ENCODE measurements around the gene NGLY1. TPM values are rescaled to one million over a fixed set of nuclear protein-coding genes. Genes with fewer than 3 reads are reported as not detected.

NGLY1 gene
- total and polyA plus RNA-seq, 2 donors from 2014 or later: 22.6 to 32.0 TPM

GRCh38 chr3:25690768-25691533 lies 92.3 kb downstream of the NGLY1 start:
- no peaks in the 10 kb centered on the region for H3K27me3 ChIP-seq (ENCODE audit: control insufficient read depth, insufficient read depth, low read length)
- no peak overlapping the region for H3K9ac ChIP-seq (ENCODE audit: low read length in 3 of 3)
- intact Hi-C loops (cut with DNase I): no loop called here
- no peak overlapping the region for H3K27ac ChIP-seq (ENCODE audit: low read depth in 2 of 2, low read length in 2 of 2)
- H3K36me3 ChIP-seq (ENCODE audit: control insufficient read depth in 2 of 3, insufficient read depth in 3 of 3, low read length in 3 of 3): no peaks in the 10 kb centered on the region
- TF ChIP-seq CTCF (IDR thresholded peaks at IDR 0.05; ENCODE audit: borderline replicate concordance, extremely low read depth, insufficient read depth): no peak
- no peaks in the 10 kb centered on the region for H3K9me3 ChIP-seq (ENCODE audit: control insufficient read depth in 2 of 3, insufficient read depth in 1 of 3, low read length in 3 of 3)
- DNase-seq: no peak
- FAIRE-seq: no peak
- H3K4me3 ChIP-seq (ENCODE audit: low read length in 3 of 3): no peak overlapping the region
- H3K4me1 ChIP-seq (ENCODE audit: control insufficient read depth in 2 of 3, insufficient read depth in 2 of 3, low read depth in 1 of 3, low read length in 3 of 3): no peaks in the 10 kb centered on the region

- intact Hi-C loops (cut with DNase I): no loop called here
- H3K36me3 ChIP-seq (ENCODE audit: control insufficient read depth in 2 of 3, insufficient read depth in 3 of 3, low read length in 3 of 3): no peaks in the 10 kb centered on the region
- H3K9me3 ChIP-seq (ENCODE audit: control insufficient read depth in 2 of 3, insufficient read depth in 1 of 3, low read length in 3 of 3): no peaks in the 10 kb centered on the region
- H3K4me3 ChIP-seq (ENCODE audit: low read length in 3 of 3): no peak overlapping the region
- H3K27me3 ChIP-seq (ENCODE audit: control insufficient read depth, insufficient read depth, low read length): no peaks in the 10 kb centered on the region
- FAIRE-seq (no peak), DNase-seq (no peak)
- no peak overlapping the region for H3K9ac ChIP-seq (ENCODE audit: low read length in 3 of 3)
- H3K4me1 ChIP-seq (ENCODE audit: control insufficient read depth in 2 of 3, insufficient read depth in 2 of 3, low read depth in 1 of 3, low read length in 3 of 3): no peaks in the 10 kb centered on the region
- no peak for TF ChIP-seq CTCF (IDR thresholded peaks at IDR 0.05; ENCODE audit: borderline replicate concordance, extremely low read depth, insufficient read depth)
- no peak overlapping the region for H3K27ac ChIP-seq (ENCODE audit: low read depth in 2 of 2, low read length in 2 of 2)
Measured at GRCh38 chr3:25689226-25689625, 94.0 kb downstream of the NGLY1 start.

GRCh38 chr3:25687742-25688141 lies 95.5 kb downstream of the NGLY1 start:
- intact Hi-C loops (cut with DNase I): no loop called here
- Histone ChIP-seq H3K27me3 (ENCODE audit: control insufficient read depth, insufficient read depth, low read length) (no peaks in the 10 kb centered on the region), H3K27ac (ENCODE audit: low read depth in 2 of 2, low read length in 2 of 2) (no peak overlapping the region), H3K9me3 (ENCODE audit: control insufficient read depth in 2 of 3, insufficient read depth in 1 of 3, low read length in 3 of 3) (peaks cover 0 to 4% (median 0%) of the 10 kb centered on the region in 3 donors), H3K4me3 (ENCODE audit: low read length in 3 of 3) (no peak overlapping the region), H3K9ac (ENCODE audit: low read length in 3 of 3) (no peak overlapping the region), H3K4me1 (ENCODE audit: control insufficient read depth in 2 of 3, insufficient read depth in 2 of 3, low read depth in 1 of 3, low read length in 3 of 3) (no peaks in the 10 kb centered on the region), H3K36me3 (ENCODE audit: control insufficient read depth in 2 of 3, insufficient read depth in 3 of 3, low read length in 3 of 3) (no peaks in the 10 kb centered on the region)
- FAIRE-seq (no peak), DNase-seq (no peak)
- TF ChIP-seq CTCF (IDR thresholded peaks at IDR 0.05; ENCODE audit: borderline replicate concordance, extremely low read depth, insufficient read depth): no peak
